SIG-M5 treated with dmso at 0.1 percent for 504 hours (cell line): ENCODE data around the gene ATP1B4.

Experiments
- DNase-seq: peaks from one replicate; lab custom pipeline; 2025; ENCODE audit not compliant: unreplicated experiment; lab: John Stamatoyannopoulos, UW

The ATP1B4 gene

GRCh38 chrX:120372667-120373370 lies 10.9 kb downstream of the ATP1B4 start:
- DNase-seq, result no peak

GRCh38 chrX:120377179-120377578 lies 15.3 kb downstream of the ATP1B4 start:
- DNase-seq, result no peak

DNA sequence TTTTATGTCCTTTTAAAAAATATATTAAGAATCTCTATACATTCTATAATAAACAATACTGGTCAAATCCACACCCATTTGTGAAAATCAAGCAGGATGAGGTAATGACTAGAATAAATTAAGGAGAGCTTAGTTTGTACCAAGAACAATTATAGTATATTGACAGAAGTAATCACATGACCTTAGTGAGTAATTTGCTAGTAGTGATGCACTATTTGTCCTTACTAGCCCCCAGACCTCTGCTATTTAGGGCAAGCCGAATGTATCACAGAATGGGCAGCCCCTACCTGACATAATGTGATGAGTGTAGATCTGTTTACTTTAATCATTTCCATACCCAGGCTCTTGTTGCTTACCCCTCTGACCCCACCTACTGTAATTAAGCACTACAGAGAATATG lies 15.8 kb downstream of the ATP1B4 start:
- no peak for DNase-seq

DNA sequence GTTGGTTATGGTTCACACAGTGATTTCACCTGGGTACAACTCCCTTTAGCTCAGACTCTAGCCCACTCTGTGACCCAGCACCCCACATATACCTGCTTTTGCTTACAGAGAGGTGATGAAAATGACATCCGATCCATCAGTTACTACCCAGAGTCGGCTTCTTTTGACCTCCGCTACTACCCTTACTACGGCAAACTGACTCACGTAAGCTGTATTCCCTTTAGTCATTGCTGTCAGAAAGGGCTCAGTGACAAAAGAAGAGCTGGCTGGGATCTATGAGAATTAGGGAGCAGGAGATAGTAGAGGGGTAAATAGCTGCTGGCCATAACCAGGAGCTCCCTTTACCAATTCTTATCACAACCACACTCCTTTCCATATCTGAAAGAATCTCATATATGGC lies 16.7 kb downstream of the ATP1B4 start:
- DNase-seq, result no peak

- DNase-seq, result no peak
These were observed 18.2 kb downstream of the ATP1B4 start for GRCh38 chrX:120379937-120380681.

- peak; percentile 18 for DNase-seq
These were observed 18.8 kb downstream of the ATP1B4 start for GRCh38 chrX:120380699-120381098.

DNA sequence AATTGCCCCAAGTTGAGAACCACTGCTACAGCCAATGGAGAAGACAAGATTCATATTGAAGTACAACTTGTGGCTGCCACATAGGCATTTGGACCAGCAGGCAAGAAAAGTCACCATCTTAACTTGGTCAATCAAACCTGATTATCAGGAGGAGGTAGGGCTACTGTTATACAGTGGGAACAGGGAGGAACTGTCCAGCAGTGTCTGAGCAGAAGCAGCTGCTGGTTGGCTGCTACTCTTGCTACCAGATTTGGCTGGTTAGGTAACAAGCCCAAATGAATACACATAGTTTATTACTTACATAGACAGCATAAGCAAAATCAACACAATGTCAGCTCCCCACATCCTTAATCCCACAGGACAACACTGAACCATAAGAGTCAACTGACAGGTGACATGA lies 39.4 kb downstream of the ATP1B4 start:
- DNase-seq, result no peak

DNA sequence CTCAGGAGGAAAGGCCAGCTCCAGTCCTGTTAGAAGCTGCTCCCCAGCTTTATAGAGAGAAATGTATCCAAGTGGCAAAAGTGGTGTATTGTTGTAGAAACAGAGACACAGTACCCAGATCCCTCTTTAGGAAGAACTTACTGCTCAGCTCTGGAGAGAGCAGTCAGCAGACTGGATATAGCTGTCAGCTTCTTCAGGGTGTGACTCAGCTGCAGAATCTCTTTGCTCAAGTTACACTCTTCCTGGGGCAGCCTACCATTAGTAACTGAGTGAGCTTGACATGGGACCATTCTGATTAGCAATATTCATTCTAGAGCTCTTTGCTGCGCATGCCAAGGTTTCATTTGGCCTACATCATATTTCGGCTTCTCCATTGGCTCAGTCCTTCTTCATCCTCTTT lies 40.5 kb downstream of the ATP1B4 start:
- no peak for DNase-seq

- DNase-seq, result no peak
These were observed 44.7 kb downstream of the ATP1B4 start for GRCh38 chrX:120406638-120407037.

- no peak for DNase-seq
These were observed 46.3 kb downstream of the ATP1B4 start for GRCh38 chrX:120408168-120408567.

DNA sequence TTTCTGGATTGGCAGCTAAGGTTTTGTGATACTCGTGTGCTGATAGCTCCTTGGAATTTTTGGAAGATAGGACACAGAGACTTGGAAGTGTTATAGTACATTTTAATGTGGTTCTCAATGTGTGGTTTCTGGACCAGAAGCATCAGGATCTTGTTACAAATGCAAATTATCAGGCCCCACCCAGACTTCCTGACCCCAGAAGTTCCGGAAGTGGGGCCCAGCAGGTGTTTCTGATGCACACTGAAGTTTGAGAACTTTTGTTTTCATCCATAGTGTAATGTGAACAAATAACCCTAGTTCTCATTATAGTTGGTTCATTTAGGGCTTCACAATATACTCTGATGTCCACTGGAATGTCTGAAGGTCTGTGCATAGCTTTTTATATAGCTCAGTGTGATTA lies 57.6 kb downstream of the ATP1B4 start:
- DNase-seq, result no peak

DNA sequence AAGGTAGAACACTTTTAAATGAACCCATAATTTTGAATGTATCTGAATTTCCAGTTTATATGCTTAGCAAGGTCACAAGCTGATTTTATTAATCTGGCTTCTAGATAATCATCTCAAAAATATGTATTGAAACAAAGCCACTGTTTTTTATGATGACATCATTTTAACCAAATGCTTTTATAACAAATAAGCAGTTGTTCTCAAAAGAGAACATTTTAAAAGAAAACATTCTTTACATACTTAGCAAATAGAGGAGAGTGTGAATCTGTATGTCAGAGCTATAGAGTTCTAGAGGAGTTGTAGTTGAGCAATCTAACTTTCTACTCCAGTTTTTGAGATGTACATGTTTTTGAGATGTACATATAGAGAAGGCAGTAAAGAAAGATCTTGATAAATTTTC lies 64.7 kb downstream of the ATP1B4 start:
- no peak for DNase-seq

DNA sequence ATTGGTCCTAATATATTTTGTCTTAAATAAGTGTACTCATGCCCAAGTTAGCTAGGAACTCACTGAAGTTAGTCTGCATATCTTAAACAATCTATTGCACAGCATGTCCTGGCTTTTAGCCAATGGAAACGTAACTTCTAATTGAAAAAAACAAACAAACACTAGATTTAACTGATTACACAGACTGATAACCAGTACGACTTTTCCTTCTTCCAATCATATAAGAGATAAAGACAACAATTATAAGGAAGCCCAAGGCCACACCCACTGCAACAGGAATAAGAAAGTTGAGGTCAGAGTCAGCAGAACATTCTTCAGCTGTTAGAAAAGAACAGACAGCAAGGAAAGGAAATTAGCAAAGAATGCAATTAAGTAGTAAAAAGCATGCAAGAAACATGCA lies 66.4 kb downstream of the ATP1B4 start:
- DNase-seq, result no peak

DNA sequence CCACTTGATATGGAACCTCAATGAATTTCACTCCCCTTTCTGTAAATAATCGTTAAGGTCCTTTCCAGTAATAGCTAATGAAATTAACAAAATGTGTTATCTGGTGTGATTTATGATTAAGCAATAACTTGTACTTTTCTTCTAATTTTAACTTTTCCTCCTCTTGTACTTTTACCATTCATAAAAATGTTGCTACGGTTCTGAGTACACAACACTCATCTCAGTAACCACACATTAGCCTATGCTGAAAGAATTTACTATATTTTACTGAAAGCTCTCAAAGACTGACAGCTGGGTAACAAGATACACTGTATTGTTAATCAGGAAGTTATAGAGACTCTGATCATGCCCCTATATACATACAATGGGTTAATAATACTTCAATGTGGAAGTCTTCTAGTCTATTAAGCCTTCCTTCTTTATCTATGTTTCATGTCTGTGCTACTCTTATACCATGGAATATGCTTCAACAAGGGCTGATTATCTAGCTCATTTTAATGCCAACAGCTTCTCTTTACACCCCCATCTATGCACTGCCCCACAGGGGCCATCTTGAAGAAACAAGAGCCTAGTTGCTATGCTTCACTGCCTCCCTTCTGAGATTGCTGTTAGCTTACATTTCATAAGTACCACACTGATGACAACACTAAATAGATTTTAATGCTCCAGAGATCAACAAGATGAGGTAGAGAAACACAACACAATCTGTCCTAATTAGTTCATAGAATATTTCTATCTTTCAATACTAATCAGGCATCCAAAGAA lies 68.1 kb downstream of the ATP1B4 start:
- no peak for DNase-seq
